NOMO-1 treated with dmso at 0.1 percent for 144 hours (cell line): ENCODE results near the gene FOXD3.
"Not testable (repeated sequence)": the region's sequence is repeated elsewhere in the genome, so short reads cannot be mapped to it uniquely, and the experiment has no call there.

Experiments used
- DNase-seq: peaks from one replicate; lab custom pipeline; 2025; ENCODE audit not compliant: unreplicated experiment; lab: John Stamatoyannopoulos, UW

Gene FOXD3

DNA sequence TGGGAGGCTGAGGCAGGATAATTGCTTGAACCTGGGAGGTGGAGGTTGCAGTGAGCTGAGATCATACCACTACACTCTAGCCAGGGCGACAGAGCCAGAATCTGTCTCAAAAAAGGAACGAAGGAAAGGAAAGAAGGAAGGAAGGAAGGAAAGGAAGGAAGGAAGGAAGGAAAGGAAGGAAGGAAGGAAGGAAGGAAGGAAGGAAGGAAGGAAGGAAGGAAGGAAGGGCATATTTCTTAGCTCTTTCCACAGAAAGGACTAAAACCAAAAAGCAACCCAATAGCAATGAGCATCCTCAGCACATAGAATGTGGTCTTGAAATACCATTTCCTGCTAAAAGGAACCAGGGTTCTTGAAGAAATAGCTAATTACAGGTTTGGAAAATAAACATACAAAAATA lies 33.9 kb downstream of the FOXD3 start:
- not testable (repeated sequence) for DNase-seq

DNA sequence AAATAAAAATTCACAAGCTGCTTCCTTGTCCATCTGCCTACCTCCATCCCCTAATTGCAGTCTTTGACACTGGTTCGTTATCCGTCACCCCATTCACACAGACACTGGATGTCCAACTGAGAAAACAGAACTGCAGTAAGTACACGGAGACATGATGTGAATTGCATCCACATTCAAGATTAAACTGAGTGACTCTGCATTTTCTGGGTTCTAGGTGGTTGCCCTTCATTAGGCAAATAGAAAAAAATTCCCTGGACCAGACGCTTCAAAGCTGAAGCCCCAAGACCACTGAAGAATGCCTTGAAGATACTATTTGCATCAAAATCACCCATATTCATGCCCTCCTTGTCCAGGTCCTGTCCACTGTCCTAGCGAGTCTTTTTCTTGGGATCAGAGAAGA lies 37.2 kb downstream of the FOXD3 start:
- DNase-seq: no peak

DNA sequence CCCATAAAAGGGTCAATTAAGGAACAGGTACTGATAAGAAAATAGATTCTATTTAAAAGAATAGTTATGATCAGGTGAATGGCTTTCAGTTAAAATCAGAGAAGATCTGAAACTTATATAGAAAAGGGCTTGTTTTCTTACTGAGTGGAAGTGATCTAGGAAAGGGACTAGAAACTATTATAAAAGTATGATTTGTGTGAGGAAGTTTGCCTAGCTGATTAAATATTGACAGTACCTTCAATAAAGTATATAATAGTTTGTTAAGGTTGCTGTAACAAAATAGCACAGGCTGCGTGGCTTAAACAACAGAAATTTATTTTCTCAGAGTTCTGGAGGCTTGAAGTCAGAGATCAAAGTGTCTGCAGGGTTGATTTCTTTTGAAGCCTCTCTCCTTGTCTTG lies 39.7 kb downstream of the FOXD3 start:
- DNase-seq: no peak

DNA sequence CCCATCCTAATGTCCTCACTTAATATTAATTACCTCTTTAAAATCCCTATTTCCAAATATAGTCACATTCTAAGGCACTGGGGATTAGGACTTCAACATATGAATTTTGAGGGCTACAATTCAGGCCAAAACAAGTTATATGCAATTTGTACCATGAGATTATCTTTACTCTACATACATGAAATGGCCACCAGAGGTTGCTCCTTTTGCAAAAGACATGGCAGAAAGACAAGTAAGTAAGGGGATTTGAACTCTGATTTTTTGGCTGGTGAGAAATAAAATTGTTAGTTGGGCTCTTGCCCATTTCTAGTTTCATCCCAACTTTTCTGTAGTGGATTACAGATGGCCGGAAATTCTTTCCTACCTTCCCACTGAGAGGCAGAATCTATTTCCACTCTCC lies 40.2 kb downstream of the FOXD3 start:
- DNase-seq: no peak

DNA sequence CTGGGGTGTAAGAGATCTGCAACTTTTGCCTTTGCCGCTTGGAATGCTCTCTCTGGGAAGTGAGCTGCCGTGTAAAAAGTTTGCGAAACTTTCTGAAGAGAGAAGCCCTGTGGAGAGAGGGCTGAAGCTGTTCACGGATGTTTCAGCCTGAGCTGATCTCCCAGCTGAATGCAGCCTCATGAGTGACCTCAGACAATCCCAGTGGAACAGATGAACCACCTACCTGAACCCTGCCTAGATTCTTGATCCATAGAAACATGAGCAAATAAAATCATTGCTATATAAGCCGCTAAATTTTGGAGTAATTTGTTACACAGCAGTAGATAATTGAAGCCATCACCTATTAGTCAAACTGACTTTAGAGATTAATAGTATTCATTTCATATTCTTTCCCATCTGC lies 40.6 kb downstream of the FOXD3 start:
- DNase-seq: no peak

DNA sequence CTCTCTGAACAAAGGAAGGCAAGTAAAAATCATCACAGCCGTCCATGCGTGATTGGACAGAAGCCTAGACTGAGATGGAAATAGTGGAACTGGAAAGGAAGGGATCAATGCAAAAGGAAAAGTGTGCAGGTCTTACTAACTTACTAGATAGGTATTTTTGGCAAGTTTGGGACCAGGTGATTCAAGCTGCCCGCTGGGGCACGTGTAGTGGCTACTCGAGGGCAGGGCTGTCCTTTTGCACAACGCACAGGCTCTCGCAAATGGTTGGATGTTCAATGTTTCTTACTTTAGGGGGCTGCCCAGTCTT lies 44.5 kb downstream of the FOXD3 start:
- DNase-seq: no peak

DNA sequence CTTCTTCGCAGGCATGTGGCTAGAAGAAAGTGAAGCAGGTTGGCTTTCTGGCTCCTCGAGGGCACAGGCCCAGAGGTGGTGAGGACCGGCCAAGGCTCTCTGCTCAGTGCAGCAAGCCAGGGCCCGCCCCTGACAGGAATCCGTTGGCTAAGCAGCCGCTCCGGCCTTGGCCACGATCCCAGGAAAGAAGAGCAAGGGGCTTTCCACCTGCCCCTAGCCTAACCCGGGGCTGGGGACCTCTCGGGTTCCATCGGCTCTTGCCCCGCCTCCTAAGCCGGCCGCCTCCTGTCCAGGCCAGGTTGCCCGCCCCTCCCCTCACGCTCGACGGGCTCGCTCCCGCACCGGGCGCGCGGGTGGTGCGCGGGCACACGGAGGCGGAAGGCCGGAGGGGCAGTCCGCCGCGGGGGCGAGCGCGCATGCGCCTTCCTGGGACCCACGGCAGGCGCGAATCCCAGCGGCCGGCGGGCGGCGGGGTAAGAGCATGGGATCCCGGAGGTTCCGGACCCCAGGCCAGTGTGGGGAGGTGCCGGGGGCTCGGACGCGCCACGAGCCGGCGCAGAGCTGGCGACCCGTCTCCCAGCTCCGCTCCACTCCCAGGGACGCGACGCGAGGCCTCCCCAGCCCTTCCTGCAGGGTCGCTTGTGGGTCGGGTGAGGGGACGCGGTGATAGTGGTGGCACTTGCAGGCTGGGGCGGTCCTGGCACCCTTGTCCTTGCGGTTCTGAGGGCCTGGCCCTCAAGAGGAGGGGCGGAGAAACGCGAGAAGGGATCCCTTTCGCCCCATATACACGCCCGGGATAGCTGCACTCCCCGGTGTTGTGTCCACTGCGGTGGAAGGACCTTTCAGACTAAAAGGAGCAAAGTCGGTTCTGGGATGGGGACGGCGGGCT lies 45.1 kb downstream of the FOXD3 start, which contains the start of gene ALG6:
Gene ALG6, plus strand, starts transcription at position 413 of the 889 bp plus-strand sequence. CDS start 3,351 bp downstream, outside the sequence.
- peak; percentile 85 for DNase-seq

DNA sequence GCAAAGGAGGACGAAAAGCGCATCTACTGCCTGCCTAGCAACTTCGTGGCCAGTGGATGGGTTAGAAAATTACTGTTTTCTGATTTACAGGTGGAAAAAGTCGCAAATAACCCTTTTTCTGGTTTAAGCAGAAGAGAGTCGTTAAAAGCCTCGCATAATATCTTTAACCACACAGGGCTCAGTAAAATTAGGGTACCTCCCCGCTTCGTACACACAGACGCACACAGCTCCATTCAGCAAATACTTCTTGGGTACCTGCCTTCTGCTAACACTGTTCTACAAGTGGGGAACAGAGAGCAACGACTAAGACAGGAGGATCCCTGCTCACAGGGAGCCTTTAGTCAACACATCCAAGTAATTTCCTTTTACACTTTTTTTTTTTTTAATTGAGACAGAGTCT lies 45.8 kb downstream of the FOXD3 start:
- DNase-seq: no peak
